ENCODE measurements around the gene CD109. TPM values are rescaled to one million over a fixed set of nuclear protein-coding genes. Genes with fewer than 3 reads are reported as not detected.

The CD109 gene
- total RNA-seq, 1 donor from 2014 or later: 17.6 TPM

DNA sequence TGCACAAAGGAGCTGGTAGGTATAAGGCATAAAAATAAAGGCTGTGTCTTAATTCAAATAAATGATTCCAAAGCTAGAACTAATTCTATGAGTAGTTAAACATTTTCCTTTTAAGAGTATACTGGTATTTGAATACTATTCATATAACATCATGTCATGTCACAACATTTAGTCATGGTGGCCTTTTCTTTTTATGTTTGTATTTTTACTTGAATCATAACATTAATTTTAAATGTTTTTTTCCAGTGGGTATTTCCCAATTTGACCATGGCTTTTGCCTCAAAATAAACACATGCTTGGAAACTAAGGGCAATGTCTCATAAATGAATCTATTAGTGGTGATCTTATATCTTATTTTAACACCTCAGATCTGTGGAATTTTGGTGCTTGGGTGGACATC lies 177.1 kb downstream of the CD109 start:
- TF ChIP-seq CTCF (IDR thresholded peaks at IDR 0.05): no peak
- Histone ChIP-seq H3K27ac (no peak overlapping the region), H3K9me3 (no peaks in the 10 kb centered on the region), H3K4me3 (no peak overlapping the region), H3K36me3 (no peaks in the 10 kb centered on the region), H3K27me3 (no peaks in the 10 kb centered on the region), H3K4me1 (no peaks in the 10 kb centered on the region)
- intact Hi-C loops (cut with DNase I): no loop called here
- no peak for DNase-seq (ENCODE audit: low spot score in 2 of 2)

Other genes starting within 250 kb of the CD109 start
- 15.9 TPM for gene CGAS, start 243.9 kb upstream of the CD109 start, total RNA-seq
- 12.5 TPM for gene MTO1, start 234.5 kb upstream of the CD109 start, total RNA-seq
- gene EEF1A1, start 175.2 kb upstream of the CD109 start, total RNA-seq: 4,361 TPM
- 23.2 TPM for gene SLC17A5, start 42.2 kb upstream of the CD109 start, total RNA-seq

All from ascending aorta (tissue), 2 donors.